ENCODE data around the gene MRTFA.

- TF ChIP-seq CTCF (IDR thresholded peaks at IDR 0.05) = no peak
- TF ChIP-seq MAX (IDR thresholded peaks at IDR 0.05) = no peak
- no peak for TF ChIP-seq POLR2A (IDR thresholded peaks at IDR 0.05; ENCODE audit: low read length)
- no peak for TF ChIP-seq MAFK (IDR thresholded peaks at IDR 0.05; ENCODE audit: partially characterized antibody)
- TF ChIP-seq JUN (IDR thresholded peaks at IDR 0.05) = no peak
These were observed 115.5 kb downstream of the MRTFA start for GRCh38 chr22:40521046-40521445.

Data from A549 (cell line).